AG10803 (cell line): ENCODE data around the gene ADAMTSL3.

Source experiments
- DNase-seq: peaks from one replicate; pipeline ENCODE4 v3.0.0; 2010; ENCODE audit warnings: low read depth
- H3K4me3 ChIP-seq: 2 replicates; pipeline ENCODE4 v1.5.1; 2011; ENCODE audit warnings: mild to moderate bottlenecking, low read length, control low read depth
- CTCF ChIP-seq: conservative IDR thresholded peaks from 2 replicates; pipeline ENCODE4 v1.5.1; 2011; ENCODE audit warnings: mild to moderate bottlenecking, low read length, control low read depth, inconsistent platforms

ADAMTSL3 gene

DNA sequence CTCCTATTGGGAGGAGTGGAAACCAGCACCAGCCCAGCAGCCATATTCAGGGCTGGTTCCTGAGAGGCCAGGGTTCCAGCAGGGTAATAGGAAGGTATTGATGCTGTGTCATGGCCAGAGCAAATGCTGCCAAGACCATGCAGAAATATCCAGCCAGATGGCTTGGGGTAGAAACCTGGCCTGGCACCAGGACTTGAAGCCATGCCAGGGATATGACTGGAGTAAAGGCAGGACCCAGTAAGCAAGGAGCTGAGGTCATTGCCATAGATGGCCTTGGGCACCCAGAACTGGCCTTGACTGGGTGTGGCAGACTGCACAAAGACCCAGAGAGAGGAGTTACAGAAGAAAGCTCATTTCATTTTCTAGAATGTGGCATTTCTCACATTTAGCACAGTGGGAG lies 324.1 kb downstream of the ADAMTSL3 start:
- no peak for TF ChIP-seq CTCF
- no peak for DNase-seq
- no peak overlapping the region for H3K4me3 ChIP-seq

DNA sequence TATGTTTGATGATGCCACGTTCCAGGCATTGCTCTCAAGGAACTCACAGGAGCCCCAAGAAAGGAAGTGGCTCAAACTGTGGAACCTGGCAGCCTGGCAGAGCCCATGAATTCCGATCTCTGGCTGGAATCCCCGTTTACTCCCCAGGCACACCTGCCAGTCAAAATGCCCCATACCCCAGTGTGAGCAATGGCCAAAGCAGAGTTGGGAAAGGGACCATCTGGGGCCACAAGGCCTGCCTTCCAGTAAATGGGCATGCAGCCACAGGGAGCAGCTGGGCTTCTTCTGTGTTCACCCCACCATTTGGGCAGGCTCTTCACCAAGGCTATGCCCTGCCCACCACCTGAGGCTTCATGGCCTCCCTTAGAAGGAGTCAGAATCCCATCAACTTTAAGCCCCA lies 324.7 kb downstream of the ADAMTSL3 start:
- no peak for TF ChIP-seq CTCF
- DNase-seq, result no peak
- H3K4me3 ChIP-seq, result no peak overlapping the region

GRCh38 chr15:83980637-83981036 lies 326.7 kb downstream of the ADAMTSL3 start:
- no peak overlapping the region for H3K4me3 ChIP-seq
- no peak for TF ChIP-seq CTCF
- no peak for DNase-seq

DNA sequence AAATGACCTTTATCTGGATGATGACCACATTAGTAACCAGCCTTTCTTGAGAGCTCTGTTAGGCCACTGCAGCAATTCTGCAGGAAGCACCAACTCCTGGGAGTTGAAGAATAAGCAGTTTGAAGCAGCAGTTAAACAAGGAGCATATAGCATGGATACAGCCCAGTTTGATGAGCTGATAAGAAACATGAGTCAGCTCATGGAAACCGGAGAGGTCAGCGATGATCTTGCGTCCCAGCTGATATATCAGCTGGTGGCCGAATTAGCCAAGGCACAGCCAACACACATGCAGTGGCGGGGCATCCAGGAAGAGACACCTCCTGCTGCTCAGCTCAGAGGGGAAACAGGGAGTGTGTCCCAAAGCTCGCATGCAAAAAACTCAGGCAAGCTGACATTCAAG lies 328.8 kb downstream of the ADAMTSL3 start:
- TF ChIP-seq CTCF, result no peak
- H3K4me3 ChIP-seq, result no peak overlapping the region
- DNase-seq, result no peak

DNA sequence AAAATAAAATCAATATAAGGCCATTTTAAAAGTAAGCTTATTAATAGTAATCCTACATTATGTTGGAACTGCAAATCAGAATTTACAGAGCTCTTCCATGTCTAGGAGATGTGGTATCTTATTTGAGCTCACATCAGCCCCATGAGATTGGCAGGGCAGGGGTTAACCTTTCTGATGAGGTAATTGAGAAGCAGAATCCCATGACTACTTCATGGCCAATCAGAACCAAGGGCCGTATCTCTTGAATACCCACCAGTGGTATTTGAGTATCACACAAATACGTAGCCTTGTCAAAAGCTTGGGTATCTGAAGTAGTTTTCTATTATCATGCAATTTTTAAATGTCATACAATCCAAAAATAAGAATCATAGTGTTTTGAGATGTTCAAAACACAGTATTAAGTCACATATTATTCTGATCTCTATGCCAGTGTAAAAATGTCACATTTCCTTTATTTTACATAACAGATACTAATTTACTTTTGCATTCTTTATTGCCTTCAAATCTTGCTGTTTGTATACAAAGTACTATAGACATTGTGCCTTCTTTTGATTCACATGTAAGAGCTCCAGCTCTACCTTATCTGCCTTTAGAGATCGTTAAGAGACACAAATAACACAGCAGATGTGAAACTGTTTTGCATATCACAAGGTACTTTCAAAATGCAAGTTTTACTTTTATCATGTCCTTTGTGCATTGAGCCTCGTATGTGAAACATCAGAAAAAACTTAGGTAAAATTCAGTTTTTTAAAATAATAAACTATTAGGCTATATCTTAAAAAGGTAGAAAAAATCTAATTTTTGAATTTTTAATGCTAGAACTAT lies 329.9 kb downstream of the ADAMTSL3 start:
- no peak overlapping the region for H3K4me3 ChIP-seq
- TF ChIP-seq CTCF, result no peak
- DNase-seq, result no peak

DNA sequence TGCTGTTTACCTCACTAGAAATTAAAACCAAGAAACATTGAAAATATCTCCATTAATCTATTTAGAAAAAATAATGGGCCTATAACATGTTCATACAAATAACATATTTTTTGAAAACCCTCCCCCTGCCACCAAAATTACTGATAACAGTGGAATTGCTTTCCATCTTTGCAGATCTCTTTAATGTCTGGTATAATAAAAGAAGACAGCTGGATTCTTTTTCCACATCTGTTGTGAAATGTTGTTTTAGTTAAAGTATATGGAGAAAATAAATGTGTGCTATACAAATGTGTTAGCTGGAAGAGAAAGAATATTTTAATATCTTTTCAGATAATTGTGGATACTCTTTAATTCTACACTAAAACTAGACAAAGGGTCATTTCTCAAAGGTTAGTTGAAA lies 330.7 kb downstream of the ADAMTSL3 start:
- no peak overlapping the region for H3K4me3 ChIP-seq
- no peak for DNase-seq
- no peak for TF ChIP-seq CTCF

DNA sequence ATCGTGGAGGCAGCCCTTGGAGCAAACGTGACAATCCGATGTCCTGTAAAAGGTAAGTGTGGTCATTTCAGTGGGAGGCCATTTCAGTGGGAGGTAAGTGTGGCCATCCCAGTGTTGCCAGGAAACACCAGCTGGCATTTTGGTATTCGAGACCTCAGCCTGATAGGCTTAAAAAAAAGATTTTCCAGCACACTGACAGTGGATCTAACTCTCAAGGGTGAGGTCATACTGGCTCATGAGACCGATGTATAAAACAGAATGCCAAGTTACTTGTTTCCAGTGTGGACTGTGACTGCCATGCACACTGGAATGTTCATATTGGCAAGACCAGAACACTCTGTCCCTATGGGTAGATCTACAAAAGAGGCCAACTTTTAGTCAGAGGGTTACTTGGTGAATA lies 337.2 kb downstream of the ADAMTSL3 start:
- no peak for TF ChIP-seq CTCF
- no peak for DNase-seq
- no peak overlapping the region for H3K4me3 ChIP-seq
